ENCODE measurements around the gene RANGRF.

GRCh38 chr17:8337802-8338752 is 49.6 kb downstream of the RANGRF start:
- TF ChIP-seq CTCF (IDR thresholded peaks at IDR 0.05) (no peak), POLR2A (IDR thresholded peaks at IDR 0.05) (no peak)
